IPS DF 6.9 (cell line): Measurements from ENCODE around the gene NCK2.
"Not testable (repeated sequence)": the region's sequence is repeated elsewhere in the genome, so short reads cannot be mapped to it uniquely, and the experiment has no call there.

Experiments used
- DNase-seq: peaks from one replicate; pipeline ENCODE4 v3.0.0-alpha.2; 2013; ENCODE audit warnings: low read depth, low spot score
- H3K27ac ChIP-seq: one replicate; pipeline ENCODE4 v1.5.1; 2013; ENCODE audit warnings: low read length, control low read depth
- H3K27me3 ChIP-seq: 2 replicates; pipeline ENCODE4 v1.6.1; 2013; ENCODE audit warnings: mild to moderate bottlenecking, low read length; ENCODE audit not compliant: control insufficient read depth, insufficient read depth
- H3K36me3 ChIP-seq: 2 replicates; pipeline ENCODE4 v1.6.1; 2013; ENCODE audit warnings: low read length; ENCODE audit not compliant: control insufficient read depth, insufficient read depth
- H3K4me1 ChIP-seq: 2 replicates; pipeline ENCODE4 v1.6.1; 2013; ENCODE audit warnings: low read length; ENCODE audit not compliant: control insufficient read depth, insufficient read depth
- H3K4me3 ChIP-seq: 2 replicates; pipeline ENCODE4 v1.5.1; 2013; ENCODE audit warnings: mild to moderate bottlenecking, low read length
- H3K9me3 ChIP-seq: 2 replicates; pipeline ENCODE4 v1.6.1; 2013; ENCODE audit warnings: low read length, inconsistent platforms; ENCODE audit not compliant: control insufficient read depth, insufficient read depth
- WGBS: extraction: QIAGEN DNeasy Blood & Tissue Kit; methylation state at CpG from one replicate; pipeline ENCODE4 v1.1.7; 2013; ENCODE audit warnings: mixed read lengths, missing lambda C conversion rate; ENCODE audit not compliant: insufficient read length, insufficient coverage; 5-methylcytosine and 5-hydroxymethylcytosine counted together

Gene NCK2

GRCh38 chr2:105754011-105754410 lies 9.3 kb downstream of the NCK2 start:
- H3K27ac ChIP-seq = no peak overlapping the region
- peaks cover 6% of the 10 kb centered on the region for H3K4me1 ChIP-seq
- DNase-seq = no peak
- WGBS = no CpG with 5 or more reads among the region's 5 CpGs
- H3K9me3 ChIP-seq = no peaks in the 10 kb centered on the region
- no peak overlapping the region for H3K4me3 ChIP-seq
- no peaks in the 10 kb centered on the region for H3K27me3 ChIP-seq
- H3K36me3 ChIP-seq = no peaks in the 10 kb centered on the region; the same call in 1 of the 2 replicates

- Histone ChIP-seq H3K9me3 (no peaks in the 10 kb centered on the region), H3K27ac (no peak overlapping the region), H3K36me3 (no peaks in the 10 kb centered on the region), H3K4me1 (peaks cover 7% of the 10 kb centered on the region), H3K27me3 (no peaks in the 10 kb centered on the region), H3K4me3 (no peak overlapping the region)
- WGBS = no CpG with 5 or more reads among the region's 6 CpGs
- DNase-seq = no peak
These were observed 10.3 kb downstream of the NCK2 start for GRCh38 chr2:105754994-105755393.

- Histone ChIP-seq H3K9me3 (no peaks in the 10 kb centered on the region), H3K36me3 (no peaks in the 10 kb centered on the region), H3K27ac (no peak overlapping the region), H3K4me1 (peaks cover 6% of the 10 kb centered on the region), H3K27me3 (no peaks in the 10 kb centered on the region), H3K4me3 (no peak overlapping the region)
- no CpG with 5 or more reads among the region's 4 CpGs for WGBS
- DNase-seq = no peak
These were observed 11.2 kb downstream of the NCK2 start for GRCh38 chr2:105755895-105756294.

GRCh38 chr2:105756435-105756834 lies 11.7 kb downstream of the NCK2 start:
- no peak overlapping the region for H3K4me3 ChIP-seq
- no CpG with 5 or more reads among the region's 4 CpGs for WGBS
- no peak for DNase-seq
- H3K4me1 ChIP-seq = peaks cover 6% of the 10 kb centered on the region
- H3K36me3 ChIP-seq = no peaks in the 10 kb centered on the region
- H3K9me3 ChIP-seq = no peaks in the 10 kb centered on the region
- no peak overlapping the region for H3K27ac ChIP-seq
- no peaks in the 10 kb centered on the region for H3K27me3 ChIP-seq

- H3K4me3 ChIP-seq, H3K36me3 ChIP-seq, H3K4me1 ChIP-seq, H3K9me3 ChIP-seq, DNase-seq, H3K27me3 ChIP-seq, H3K27ac ChIP-seq: not testable (repeated sequence)
- WGBS = no CpG with 5 or more reads among the region's 10 CpGs
These were observed 12.2 kb downstream of the NCK2 start for GRCh38 chr2:105756865-105757264.

GRCh38 chr2:105757433-105757832 lies 12.7 kb downstream of the NCK2 start:
- no peaks in the 10 kb centered on the region for H3K27me3 ChIP-seq
- H3K9me3 ChIP-seq = no peaks in the 10 kb centered on the region
- H3K4me3 ChIP-seq = no peak overlapping the region
- DNase-seq = no peak
- peaks cover 8% of the 10 kb centered on the region for H3K4me1 ChIP-seq
- no CpG with 5 or more reads among the region's 4 CpGs for WGBS
- H3K27ac ChIP-seq = no peak overlapping the region
- no peaks in the 10 kb centered on the region for H3K36me3 ChIP-seq

- no peaks in the 10 kb centered on the region for H3K9me3 ChIP-seq
- no peaks in the 10 kb centered on the region for H3K27me3 ChIP-seq
- H3K27ac ChIP-seq = no peak overlapping the region
- H3K4me3 ChIP-seq = no peak overlapping the region
- no peak for DNase-seq
- H3K36me3 ChIP-seq = no peaks in the 10 kb centered on the region
- H3K4me1 ChIP-seq = peaks cover 7% of the 10 kb centered on the region
- no CpG with 5 or more reads among the region's 8 CpGs for WGBS
These were observed 15.5 kb downstream of the NCK2 start for GRCh38 chr2:105760191-105760590.

GRCh38 chr2:105760639-105761337 lies 16.1 kb downstream of the NCK2 start:
- no peak overlapping the region for H3K4me3 ChIP-seq
- no peak for DNase-seq
- H3K9me3 ChIP-seq = no peaks in the 10 kb centered on the region
- no peak overlapping the region for H3K27ac ChIP-seq
- no CpG with 5 or more reads among the region's 12 CpGs for WGBS
- no peaks in the 10 kb centered on the region for H3K27me3 ChIP-seq
- peaks cover 7% of the 10 kb centered on the region for H3K4me1 ChIP-seq
- no peaks in the 10 kb centered on the region for H3K36me3 ChIP-seq

- Histone ChIP-seq H3K9me3 (no peaks in the 10 kb centered on the region), H3K4me1 (peaks cover 7% of the 10 kb centered on the region)
These were observed 17.3 kb downstream of the NCK2 start for GRCh38 chr2:105761931-105762515.

GRCh38 chr2:105763076-105763475 lies 18.4 kb downstream of the NCK2 start:
- Histone ChIP-seq H3K4me1 (peaks cover 5% of the 10 kb centered on the region; the same call in 1 of the 2 replicates), H3K4me3 (no peak overlapping the region), H3K9me3 (no peaks in the 10 kb centered on the region), H3K27me3 (no peaks in the 10 kb centered on the region), H3K36me3 (no peaks in the 10 kb centered on the region), H3K27ac (no peak overlapping the region)
- DNase-seq = no peak
- no CpG with 5 or more reads among the region's 10 CpGs for WGBS

More at GRCh38 chr2:105761931-105762515, 17.3 kb downstream of the NCK2 start:
- Histone ChIP-seq H3K4me3 (no peak overlapping the region), H3K36me3 (no peaks in the 10 kb centered on the region), H3K27me3 (no peaks in the 10 kb centered on the region), H3K27ac (no peak overlapping the region)
- no CpG with 5 or more reads among the region's 11 CpGs for WGBS
- peak; percentile 55 for DNase-seq

GRCh38 chr2:105764059-105764458 lies 19.3 kb downstream of the NCK2 start:
- Histone ChIP-seq H3K27me3 (no peaks in the 10 kb centered on the region), H3K9me3 (no peaks in the 10 kb centered on the region), H3K4me1 (peaks cover 5% of the 10 kb centered on the region; the same call in 1 of the 2 replicates), H3K36me3 (no peaks in the 10 kb centered on the region), H3K27ac (no peak overlapping the region), H3K4me3 (no peak overlapping the region)
- no peak for DNase-seq
- no CpG with 5 or more reads among the region's 9 CpGs for WGBS
